Stimulated activated CD4-positive, alpha-beta T cell treated with anti-CD3 and anti-CD28 coated beads, TNF-alpha, amount 100 ng/mL, for 48 hours (primary cell): ENCODE data around the gene CMTR1.
A peak's percentile ranks its signal among the peaks of the same experiment; 100 is the strongest.

ENCODE experiments used
- DNase-seq, 3 donors: peaks; one replicate each; pipeline ENCODE4 v3.0.0-alpha.2; 2020; ENCODE audit warnings: low read depth in 3 of 3

Gene CMTR1

GRCh38 chr6:37513155-37513554 is 80.1 kb downstream of the CMTR1 start:
- no peak for DNase-seq

GRCh38 chr6:37513576-37513975 is 80.6 kb downstream of the CMTR1 start:
- no peak for DNase-seq

- peak in 1 of 3 donors; percentile 41 for DNase-seq
These were observed 81.3 kb downstream of the CMTR1 start for GRCh38 chr6:37514321-37514771.

- no peak for DNase-seq
These were observed 81.8 kb downstream of the CMTR1 start for GRCh38 chr6:37514837-37515236.

GRCh38 chr6:37515712-37516075 is 82.7 kb downstream of the CMTR1 start:
- no peak for DNase-seq

GRCh38 chr6:37516076-37516919 is 83.3 kb downstream of the CMTR1 start:
- DNase-seq: peak; percentile 72 to 84 (median 77)

GRCh38 chr6:37516920-37517405 is 83.9 kb downstream of the CMTR1 start:
- DNase-seq: no peak

GRCh38 chr6:37517411-37517812 is 84.4 kb downstream of the CMTR1 start:
- DNase-seq: peak; percentile 63 to 65 (median 65)

GRCh38 chr6:37518116-37518515 is 85.1 kb downstream of the CMTR1 start:
- DNase-seq: no peak

- DNase-seq: no peak
These were observed 86.4 kb downstream of the CMTR1 start for GRCh38 chr6:37519461-37519860.

- no peak for DNase-seq
These were observed 87.9 kb downstream of the CMTR1 start for GRCh38 chr6:37520926-37521325.

- DNase-seq: no peak
These were observed 88.7 kb downstream of the CMTR1 start for GRCh38 chr6:37521674-37522073.

GRCh38 chr6:37522836-37523235 is 89.8 kb downstream of the CMTR1 start:
- no peak for DNase-seq

GRCh38 chr6:37523412-37523811 is 90.4 kb downstream of the CMTR1 start:
- no peak for DNase-seq

GRCh38 chr6:37524025-37524969 is 91.3 kb downstream of the CMTR1 start:
- DNase-seq: no peak

GRCh38 chr6:37524970-37525318 is 91.9 kb downstream of the CMTR1 start:
- no peak for DNase-seq

GRCh38 chr6:37525460-37526357 is 92.7 kb downstream of the CMTR1 start:
- DNase-seq: no peak

- DNase-seq: no peak
These were observed 95.5 kb downstream of the CMTR1 start for GRCh38 chr6:37528541-37528940.

- no peak for DNase-seq
These were observed 97.3 kb downstream of the CMTR1 start for GRCh38 chr6:37530297-37530696.

GRCh38 chr6:37531026-37531425 is 98.0 kb downstream of the CMTR1 start:
- no peak for DNase-seq
